Upper lobe of right lung (tissue), 1 donor: ENCODE results near the gene NOS1. TPM values are rescaled to one million over a fixed set of nuclear protein-coding genes. Genes with fewer than 3 reads are reported as not detected.
"Not testable (repeated sequence)": the region's sequence is repeated elsewhere in the genome, so short reads cannot be mapped to it uniquely, and the experiment has no call there.

Experiments
- ATAC-seq: fragments of 200-7000 bp; cut with Tn5 transposase; one replicate; pipeline ENCODE4 v1.9.1; 2020; ENCODE audit warnings: mild to moderate bottlenecking, moderate library complexity
- DNase-seq: peaks from one replicate; pipeline ENCODE4 v3.0.0-alpha.2; 2020
- H3K27ac ChIP-seq: fragments of 200-600 bp; one replicate; pipeline ENCODE4 v1.8.0; 2022
- H3K27me3 ChIP-seq: fragments of 200-600 bp; one replicate; pipeline ENCODE4 v1.8.0; 2022; ENCODE audit warnings: mild to moderate bottlenecking
- H3K36me3 ChIP-seq: fragments of 200-600 bp; one replicate; pipeline ENCODE4 v1.8.0; 2022
- H3K4me1 ChIP-seq: fragments of 200-600 bp; one replicate; pipeline ENCODE4 v1.8.0; 2022
- H3K4me3 ChIP-seq: fragments of 200-600 bp; one replicate; pipeline ENCODE4 v1.8.0; 2022; ENCODE audit warnings: mild to moderate bottlenecking
- H3K9me3 ChIP-seq: fragments of 200-600 bp; one replicate; pipeline ENCODE4 v1.8.0; 2022
- CTCF ChIP-seq: fragments of 200-600 bp; IDR thresholded peaks from one replicate; pipeline ENCODE4 v1.8.0; 2022; ENCODE audit warnings: antibody characterized with exemption
- intact Hi-C: fragments of 100-400 bp; cut with DNase I; formaldehyde crosslinking; loops from one replicate; pipeline ENCODE4 v1.11.0; 2022
- total RNA-seq: library from RNA; stranded (reverse); fragmentation: NEBNext Ultra II Directional; extraction: Animal tissue kit (Norgen Biotek cat#: 25700); gene quantifications from one replicate; pipeline ENCODE4 v1.2.1, GENCODE V29; 2021
- donor health status: DM: no; HTN: yes; CAD: no; lungs with severe emphysema.

Gene NOS1
- total RNA-seq, 1 donor from 2014 or later = 4.9 TPM

GRCh38 chr12:117202556-117202955 is 158.9 kb downstream of the NOS1 start:
- intact Hi-C loops = no loop called here
- H3K4me3 ChIP-seq = no peak overlapping the region
- no peak for DNase-seq

GRCh38 chr12:117202033-117202432 is 159.4 kb downstream of the NOS1 start:
- no peak overlapping the region for H3K4me3 ChIP-seq
- no peaks in the 10 kb centered on the region for H3K27me3 ChIP-seq
- ATAC-seq (no peak), DNase-seq (no peak)
- no peaks in the 10 kb centered on the region for H3K4me1 ChIP-seq
- H3K9me3 ChIP-seq = no peaks in the 10 kb centered on the region
- TF ChIP-seq CTCF = no peak
- no peaks in the 10 kb centered on the region for H3K36me3 ChIP-seq
- intact Hi-C loops = no loop called here
- no peak overlapping the region for H3K27ac ChIP-seq

More at GRCh38 chr12:117202556-117202955, 158.9 kb downstream of the NOS1 start:
- H3K27ac ChIP-seq = no peak overlapping the region
- no peaks in the 10 kb centered on the region for H3K27me3 ChIP-seq
- ATAC-seq = no peak
- TF ChIP-seq CTCF = no peak
- no peaks in the 10 kb centered on the region for H3K4me1 ChIP-seq
- H3K9me3 ChIP-seq = no peaks in the 10 kb centered on the region
- no peaks in the 10 kb centered on the region for H3K36me3 ChIP-seq

GRCh38 chr12:117199956-117200744 is 161.3 kb downstream of the NOS1 start:
- peak; percentile 15 for DNase-seq
- ATAC-seq, intact Hi-C loops: not testable (repeated sequence)

GRCh38 chr12:117196334-117196733 is 165.1 kb downstream of the NOS1 start:
- H3K9me3 ChIP-seq, H3K4me1 ChIP-seq, DNase-seq, H3K36me3 ChIP-seq, H3K27ac ChIP-seq, ATAC-seq, H3K4me3 ChIP-seq, intact Hi-C loops, H3K27me3 ChIP-seq: not testable (repeated sequence)

More at GRCh38 chr12:117199956-117200744, 161.3 kb downstream of the NOS1 start:
- H3K4me3 ChIP-seq, H3K27me3 ChIP-seq, H3K4me1 ChIP-seq, H3K27ac ChIP-seq, H3K36me3 ChIP-seq, H3K9me3 ChIP-seq: not testable (repeated sequence)

- intact Hi-C loops, H3K4me1 ChIP-seq, H3K27ac ChIP-seq, H3K9me3 ChIP-seq, H3K36me3 ChIP-seq, H3K27me3 ChIP-seq, DNase-seq, H3K4me3 ChIP-seq, ATAC-seq: not testable (repeated sequence)
Observed at GRCh38 chr12:117195027-117195426, 166.4 kb downstream of the NOS1 start.

GRCh38 chr12:117193903-117194302 is 167.5 kb downstream of the NOS1 start:
- no peak for TF ChIP-seq CTCF
- H3K36me3 ChIP-seq = no peaks in the 10 kb centered on the region
- intact Hi-C loops = no loop called here

GRCh38 chr12:117192581-117192980 is 168.8 kb downstream of the NOS1 start:
- ATAC-seq, H3K36me3 ChIP-seq, H3K4me1 ChIP-seq, intact Hi-C loops, H3K4me3 ChIP-seq, H3K27me3 ChIP-seq, H3K9me3 ChIP-seq, H3K27ac ChIP-seq, DNase-seq: not testable (repeated sequence)

More at GRCh38 chr12:117193903-117194302, 167.5 kb downstream of the NOS1 start:
- no peak for DNase-seq
- no peak for ATAC-seq
- peaks cover 4% of the 10 kb centered on the region for H3K4me1 ChIP-seq
- H3K4me3 ChIP-seq = no peak overlapping the region
- no peaks in the 10 kb centered on the region for H3K9me3 ChIP-seq
- no peak overlapping the region for H3K27ac ChIP-seq
- H3K27me3 ChIP-seq = no peaks in the 10 kb centered on the region

GRCh38 chr12:117192057-117192456 is 169.4 kb downstream of the NOS1 start:
- H3K36me3 ChIP-seq = no peaks in the 10 kb centered on the region
- H3K4me1 ChIP-seq = peaks cover 7% of the 10 kb centered on the region
- TF ChIP-seq CTCF = no peak
- ATAC-seq = no peak
- no peak overlapping the region for H3K4me3 ChIP-seq
- no peaks in the 10 kb centered on the region for H3K27me3 ChIP-seq
- no peaks in the 10 kb centered on the region for H3K9me3 ChIP-seq
- H3K27ac ChIP-seq = no peak overlapping the region
- DNase-seq = no peak
- intact Hi-C loops = no loop called here
